Measurements from ENCODE around the gene GPR132. TPM values are rescaled to one million over a fixed set of nuclear protein-coding genes. Genes with fewer than 3 reads are reported as not detected.
"Not testable (repeated sequence)": the region's sequence is repeated elsewhere in the genome, so short reads cannot be mapped to it uniquely, and the experiment has no call there.

GPR132 gene, protein sequence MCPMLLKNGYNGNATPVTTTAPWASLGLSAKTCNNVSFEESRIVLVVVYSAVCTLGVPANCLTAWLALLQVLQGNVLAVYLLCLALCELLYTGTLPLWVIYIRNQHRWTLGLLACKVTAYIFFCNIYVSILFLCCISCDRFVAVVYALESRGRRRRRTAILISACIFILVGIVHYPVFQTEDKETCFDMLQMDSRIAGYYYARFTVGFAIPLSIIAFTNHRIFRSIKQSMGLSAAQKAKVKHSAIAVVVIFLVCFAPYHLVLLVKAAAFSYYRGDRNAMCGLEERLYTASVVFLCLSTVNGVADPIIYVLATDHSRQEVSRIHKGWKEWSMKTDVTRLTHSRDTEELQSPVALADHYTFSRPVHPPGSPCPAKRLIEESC
- polyA plus RNA-seq (not detected in 2 replicates), polyA minus RNA-seq (not detected in 2 replicates)

DNA sequence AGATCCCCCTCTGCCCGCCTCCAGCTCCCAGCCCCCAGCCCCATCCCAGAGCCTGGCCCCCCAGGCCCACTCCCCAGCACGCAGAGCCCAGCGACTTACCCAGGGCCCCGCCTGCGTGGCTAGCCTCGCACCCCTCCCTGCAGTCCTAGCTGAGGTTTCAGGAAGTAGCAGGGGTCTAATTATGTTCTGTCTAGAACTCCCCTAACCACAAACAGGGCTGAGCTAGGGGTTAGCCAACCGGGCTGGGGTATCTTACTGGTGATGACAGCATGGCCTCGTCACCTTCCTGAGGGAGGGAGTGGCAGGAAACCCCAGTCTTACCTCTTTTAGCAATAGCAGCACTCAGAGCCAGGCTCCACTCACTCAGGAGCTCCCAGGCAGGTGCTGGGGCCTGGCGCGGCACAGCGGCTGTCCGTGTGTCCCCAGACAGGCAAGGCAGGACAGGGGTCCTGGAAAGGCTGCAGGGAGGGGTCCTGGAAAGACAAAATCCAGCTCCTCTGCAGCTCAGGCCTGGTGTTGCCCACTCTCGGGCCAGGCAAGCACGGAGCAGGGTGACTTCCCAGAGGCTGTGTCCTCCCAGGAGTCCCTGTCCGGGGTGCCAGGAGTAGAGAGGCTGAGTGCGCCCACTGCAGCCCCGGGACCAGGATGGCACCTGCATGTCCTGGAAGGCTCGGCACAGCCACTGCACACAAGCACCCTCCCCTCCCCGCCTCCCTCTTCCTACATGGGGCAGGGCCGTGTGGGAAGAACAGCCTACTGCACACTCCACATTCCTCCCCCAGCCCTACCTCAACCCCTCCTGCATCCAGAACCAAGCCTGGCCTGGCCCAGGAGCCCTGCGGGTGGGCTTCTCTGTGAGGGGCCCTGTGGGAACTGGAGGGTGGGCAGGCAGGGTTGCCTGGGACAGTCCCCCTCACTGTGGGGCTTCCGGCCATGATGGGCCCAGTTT lies at the start of gene GPR132:
Gene GPR132, minus strand, starts transcription at position 151 of the 949 bp plus-strand sequence. CDS start 10,010 bp downstream, outside the sequence.
- Histone ChIP-seq H2AFZ (ENCODE audit: low read depth, low read length) (no peak within 1 kb of the TSS), H3K9ac (ENCODE audit: low read length) (no peak within 1 kb of the TSS), H3K9me2 (ENCODE audit: insufficient read depth, low read length) (no peaks in the 10 kb centered on the region)

DNA sequence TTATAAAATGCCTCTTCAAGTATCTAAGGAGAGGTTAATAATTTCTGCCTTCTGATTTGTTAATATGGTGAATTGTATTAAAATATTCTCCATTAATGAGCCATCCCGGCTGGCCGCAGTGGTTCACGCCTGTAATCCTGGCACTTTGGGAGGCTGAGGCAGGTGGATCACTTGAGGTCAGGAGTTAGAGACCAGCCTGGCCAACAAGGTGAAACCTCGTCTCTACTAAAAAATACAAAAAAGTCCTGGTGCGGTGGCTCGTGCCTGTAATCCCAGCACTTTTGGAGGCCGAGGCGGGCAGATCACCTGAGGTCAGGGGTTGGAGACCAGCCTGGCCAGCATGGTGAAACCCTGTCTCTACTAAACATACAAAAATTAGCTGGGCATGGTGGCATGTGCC lies 44.0 kb upstream of the GPR132 start:
- not testable (repeated sequence) for H2AFZ ChIP-seq (ENCODE audit: low read depth, low read length); H3K9me2 ChIP-seq (ENCODE audit: insufficient read depth, low read length); H3K9me3 ChIP-seq (ENCODE audit: low read length); H3F3A ChIP-seq (ENCODE audit: insufficient read depth, low read length, poor library complexity, severe bottlenecking); H3K9ac ChIP-seq (ENCODE audit: low read length); H3K27me3 ChIP-seq (ENCODE audit: insufficient read depth, low read depth, low read length); H3K4me2 ChIP-seq (ENCODE audit: low read length); H3K79me2 ChIP-seq (replicated peaks; ENCODE audit: insufficient read depth, low read length); H3K27ac ChIP-seq (ENCODE audit: low read length); H4K20me1 ChIP-seq (ENCODE audit: insufficient read depth); H3K4me3 ChIP-seq (ENCODE audit: low read length); H3K36me3 ChIP-seq (ENCODE audit: insufficient read depth, low read length)

More for the DNA sequence above, at the start of gene GPR132:
- no peak within 1 kb of the TSS for H3K4me3 ChIP-seq (ENCODE audit: low read length)
- no peaks in the 10 kb centered on the region for H3K27me3 ChIP-seq (ENCODE audit: insufficient read depth, low read depth, low read length)
- H3K79me2 ChIP-seq (replicated peaks; ENCODE audit: insufficient read depth, low read length), result no peaks in the 10 kb centered on the region
- no peaks in the 10 kb centered on the region for H3F3A ChIP-seq (ENCODE audit: insufficient read depth, low read length, poor library complexity, severe bottlenecking)
- H3K4me2 ChIP-seq (ENCODE audit: low read length), result no peak within 1 kb of the TSS
- H4K20me1 ChIP-seq (ENCODE audit: insufficient read depth), result no peaks in the 10 kb centered on the region
- H3K36me3 ChIP-seq (ENCODE audit: insufficient read depth, low read length), result no peaks in the 10 kb centered on the region
- H3K27ac ChIP-seq (ENCODE audit: low read length), result no peak within 1 kb of the TSS
- TF ChIP-seq RAD21 (conservative IDR thresholded peaks at IDR 0.05) (no peak), TAF1 (IDR thresholded peaks at IDR 0.05; ENCODE audit: low read depth) (no peak), EP300 (conservative IDR thresholded peaks at IDR 0.05; ENCODE audit: poor library complexity, severe bottlenecking) (no peak), MXI1 (conservative IDR thresholded peaks at IDR 0.05; ENCODE audit: poor library complexity, severe bottlenecking) (no peak), POLR2AphosphoS5 (IDR thresholded peaks at IDR 0.05) (no peak), EZH2 (IDR thresholded peaks at IDR 0.05; ENCODE audit: borderline replicate concordance, insufficient read depth, low read length, poor library complexity, severe bottlenecking) (no peak), SMC3 (conservative IDR thresholded peaks at IDR 0.05; ENCODE audit: poor library complexity) (no peak)
- TF ChIP-seq, protein P1, sequence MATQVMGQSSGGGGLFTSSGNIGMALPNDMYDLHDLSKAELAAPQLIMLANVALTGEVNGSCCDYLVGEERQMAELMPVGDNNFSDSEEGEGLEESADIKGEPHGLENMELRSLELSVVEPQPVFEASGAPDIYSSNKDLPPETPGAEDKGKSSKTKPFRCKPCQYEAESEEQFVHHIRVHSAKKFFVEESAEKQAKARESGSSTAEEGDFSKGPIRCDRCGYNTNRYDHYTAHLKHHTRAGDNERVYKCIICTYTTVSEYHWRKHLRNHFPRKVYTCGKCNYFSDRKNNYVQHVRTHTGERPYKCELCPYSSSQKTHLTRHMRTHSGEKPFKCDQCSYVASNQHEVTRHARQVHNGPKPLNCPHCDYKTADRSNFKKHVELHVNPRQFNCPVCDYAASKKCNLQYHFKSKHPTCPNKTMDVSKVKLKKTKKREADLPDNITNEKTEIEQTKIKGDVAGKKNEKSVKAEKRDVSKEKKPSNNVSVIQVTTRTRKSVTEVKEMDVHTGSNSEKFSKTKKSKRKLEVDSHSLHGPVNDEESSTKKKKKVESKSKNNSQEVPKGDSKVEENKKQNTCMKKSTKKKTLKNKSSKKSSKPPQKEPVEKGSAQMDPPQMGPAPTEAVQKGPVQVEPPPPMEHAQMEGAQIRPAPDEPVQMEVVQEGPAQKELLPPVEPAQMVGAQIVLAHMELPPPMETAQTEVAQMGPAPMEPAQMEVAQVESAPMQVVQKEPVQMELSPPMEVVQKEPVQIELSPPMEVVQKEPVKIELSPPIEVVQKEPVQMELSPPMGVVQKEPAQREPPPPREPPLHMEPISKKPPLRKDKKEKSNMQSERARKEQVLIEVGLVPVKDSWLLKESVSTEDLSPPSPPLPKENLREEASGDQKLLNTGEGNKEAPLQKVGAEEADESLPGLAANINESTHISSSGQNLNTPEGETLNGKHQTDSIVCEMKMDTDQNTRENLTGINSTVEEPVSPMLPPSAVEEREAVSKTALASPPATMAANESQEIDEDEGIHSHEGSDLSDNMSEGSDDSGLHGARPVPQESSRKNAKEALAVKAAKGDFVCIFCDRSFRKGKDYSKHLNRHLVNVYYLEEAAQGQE (IDR thresholded peaks at IDR 0.05; ENCODE audit: borderline replicate concordance), result no peak
- TF ChIP-seq, protein P2, sequence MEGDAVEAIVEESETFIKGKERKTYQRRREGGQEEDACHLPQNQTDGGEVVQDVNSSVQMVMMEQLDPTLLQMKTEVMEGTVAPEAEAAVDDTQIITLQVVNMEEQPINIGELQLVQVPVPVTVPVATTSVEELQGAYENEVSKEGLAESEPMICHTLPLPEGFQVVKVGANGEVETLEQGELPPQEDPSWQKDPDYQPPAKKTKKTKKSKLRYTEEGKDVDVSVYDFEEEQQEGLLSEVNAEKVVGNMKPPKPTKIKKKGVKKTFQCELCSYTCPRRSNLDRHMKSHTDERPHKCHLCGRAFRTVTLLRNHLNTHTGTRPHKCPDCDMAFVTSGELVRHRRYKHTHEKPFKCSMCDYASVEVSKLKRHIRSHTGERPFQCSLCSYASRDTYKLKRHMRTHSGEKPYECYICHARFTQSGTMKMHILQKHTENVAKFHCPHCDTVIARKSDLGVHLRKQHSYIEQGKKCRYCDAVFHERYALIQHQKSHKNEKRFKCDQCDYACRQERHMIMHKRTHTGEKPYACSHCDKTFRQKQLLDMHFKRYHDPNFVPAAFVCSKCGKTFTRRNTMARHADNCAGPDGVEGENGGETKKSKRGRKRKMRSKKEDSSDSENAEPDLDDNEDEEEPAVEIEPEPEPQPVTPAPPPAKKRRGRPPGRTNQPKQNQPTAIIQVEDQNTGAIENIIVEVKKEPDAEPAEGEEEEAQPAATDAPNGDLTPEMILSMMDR (IDR thresholded peaks at IDR 0.05; ENCODE audit: poor library complexity, severe bottlenecking), result no peak
- no peaks in the 10 kb centered on the region for H3K9me3 ChIP-seq (ENCODE audit: low read length)
